Measurements from ENCODE around the gene CCDC73.

GRCh38 chr11:32829157-32829679 lies 34.8 kb upstream of the CCDC73 start:
- TF ChIP-seq POLR2A (IDR thresholded peaks at IDR 0.05), result no peak
- TF ChIP-seq, protein P1, sequence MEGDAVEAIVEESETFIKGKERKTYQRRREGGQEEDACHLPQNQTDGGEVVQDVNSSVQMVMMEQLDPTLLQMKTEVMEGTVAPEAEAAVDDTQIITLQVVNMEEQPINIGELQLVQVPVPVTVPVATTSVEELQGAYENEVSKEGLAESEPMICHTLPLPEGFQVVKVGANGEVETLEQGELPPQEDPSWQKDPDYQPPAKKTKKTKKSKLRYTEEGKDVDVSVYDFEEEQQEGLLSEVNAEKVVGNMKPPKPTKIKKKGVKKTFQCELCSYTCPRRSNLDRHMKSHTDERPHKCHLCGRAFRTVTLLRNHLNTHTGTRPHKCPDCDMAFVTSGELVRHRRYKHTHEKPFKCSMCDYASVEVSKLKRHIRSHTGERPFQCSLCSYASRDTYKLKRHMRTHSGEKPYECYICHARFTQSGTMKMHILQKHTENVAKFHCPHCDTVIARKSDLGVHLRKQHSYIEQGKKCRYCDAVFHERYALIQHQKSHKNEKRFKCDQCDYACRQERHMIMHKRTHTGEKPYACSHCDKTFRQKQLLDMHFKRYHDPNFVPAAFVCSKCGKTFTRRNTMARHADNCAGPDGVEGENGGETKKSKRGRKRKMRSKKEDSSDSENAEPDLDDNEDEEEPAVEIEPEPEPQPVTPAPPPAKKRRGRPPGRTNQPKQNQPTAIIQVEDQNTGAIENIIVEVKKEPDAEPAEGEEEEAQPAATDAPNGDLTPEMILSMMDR (IDR thresholded peaks at IDR 0.05), result no peak

All from uterus (tissue), 2 donors.